BE2C (cell line): Measurements from ENCODE around the gene TNFSF11.

Experiments
- DNase-seq: peaks from one replicate; pipeline ENCODE4 v3.0.0-alpha.2; 2020
- H3K27me3 ChIP-seq: fragments of 250-450 bp; sonication (Bioruptor Pico); 2 replicates; pipeline ENCODE4 v1.5.1; 2020; ENCODE audit warnings: mild to moderate bottlenecking
- H3K36me3 ChIP-seq: fragments of 250-450 bp; sonication (Bioruptor Pico); 2 replicates; pipeline ENCODE4 v1.5.1; 2020; ENCODE audit warnings: mild to moderate bottlenecking
- H3K4me1 ChIP-seq: fragments of 250-450 bp; sonication (Bioruptor Pico); 2 replicates; pipeline ENCODE4 v1.5.1; 2020
- H3K4me3 ChIP-seq: 2 replicates; pipeline ENCODE4 v1.5.1; 2011; ENCODE audit warnings: low read depth, low read length
- H3K9me3 ChIP-seq: fragments of 250-450 bp; sonication (Bioruptor Pico); 2 replicates; pipeline ENCODE4 v1.5.1; 2020
- TF ChIP-seq, protein P1 (sequence below): IDR thresholded peaks from 2 replicates; pipeline ENCODE4 v1.5.1; 2012; ENCODE audit warnings: mild to moderate bottlenecking, low read depth, low read length

The TNFSF11 gene

DNA sequence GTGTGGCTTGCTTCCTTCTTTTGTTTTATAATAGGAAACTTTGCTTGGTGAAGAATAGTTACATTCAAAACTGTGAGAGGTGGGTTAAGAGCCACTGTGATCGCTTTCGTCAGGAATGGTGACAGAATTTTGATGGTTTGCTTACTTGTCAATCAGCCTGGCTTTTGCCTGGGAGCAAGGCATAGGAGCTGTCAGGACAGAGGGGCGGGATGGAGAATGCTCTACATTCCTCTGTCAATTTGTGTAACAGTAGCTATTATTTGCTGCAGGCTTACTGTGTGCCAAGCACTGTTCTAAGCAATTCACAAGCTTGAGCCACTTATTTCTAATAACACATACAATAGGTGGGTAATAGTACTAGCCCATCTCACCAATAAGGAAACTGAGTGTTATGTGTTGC, 28.1 kb upstream of the TNFSF11 start:
- no peaks in the 10 kb centered on the region for H3K4me1 ChIP-seq
- no peak overlapping the region for H3K4me3 ChIP-seq
- no peaks in the 10 kb centered on the region for H3K9me3 ChIP-seq
- no peak for DNase-seq
- TF ChIP-seq, protein P1, sequence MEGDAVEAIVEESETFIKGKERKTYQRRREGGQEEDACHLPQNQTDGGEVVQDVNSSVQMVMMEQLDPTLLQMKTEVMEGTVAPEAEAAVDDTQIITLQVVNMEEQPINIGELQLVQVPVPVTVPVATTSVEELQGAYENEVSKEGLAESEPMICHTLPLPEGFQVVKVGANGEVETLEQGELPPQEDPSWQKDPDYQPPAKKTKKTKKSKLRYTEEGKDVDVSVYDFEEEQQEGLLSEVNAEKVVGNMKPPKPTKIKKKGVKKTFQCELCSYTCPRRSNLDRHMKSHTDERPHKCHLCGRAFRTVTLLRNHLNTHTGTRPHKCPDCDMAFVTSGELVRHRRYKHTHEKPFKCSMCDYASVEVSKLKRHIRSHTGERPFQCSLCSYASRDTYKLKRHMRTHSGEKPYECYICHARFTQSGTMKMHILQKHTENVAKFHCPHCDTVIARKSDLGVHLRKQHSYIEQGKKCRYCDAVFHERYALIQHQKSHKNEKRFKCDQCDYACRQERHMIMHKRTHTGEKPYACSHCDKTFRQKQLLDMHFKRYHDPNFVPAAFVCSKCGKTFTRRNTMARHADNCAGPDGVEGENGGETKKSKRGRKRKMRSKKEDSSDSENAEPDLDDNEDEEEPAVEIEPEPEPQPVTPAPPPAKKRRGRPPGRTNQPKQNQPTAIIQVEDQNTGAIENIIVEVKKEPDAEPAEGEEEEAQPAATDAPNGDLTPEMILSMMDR = no peak
- H3K36me3 ChIP-seq = no peaks in the 10 kb centered on the region
- H3K27me3 ChIP-seq = no peaks in the 10 kb centered on the region; the same call in 1 of the 2 replicates

DNA sequence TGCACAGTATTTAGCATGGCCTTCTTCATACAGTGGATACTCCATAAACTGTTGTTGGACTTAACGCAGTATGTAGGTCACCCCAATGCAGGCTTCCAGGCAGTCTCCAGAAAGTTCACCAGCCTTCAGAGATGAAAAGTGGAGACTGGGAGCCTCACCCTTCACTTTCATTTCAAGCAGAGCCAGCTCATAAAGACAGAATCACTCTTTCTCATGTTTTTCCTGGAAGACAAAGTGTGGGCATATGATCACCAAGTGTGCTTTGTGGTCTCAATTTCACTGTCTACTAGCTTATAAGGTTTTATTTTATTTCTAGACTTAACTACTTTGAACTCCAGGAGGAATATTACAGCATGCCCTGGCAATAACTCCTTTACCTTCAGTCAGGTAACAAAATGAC, 26.3 kb upstream of the TNFSF11 start:
- no peaks in the 10 kb centered on the region for H3K9me3 ChIP-seq
- TF ChIP-seq, protein P1 = no peak
- no peaks in the 10 kb centered on the region for H3K4me1 ChIP-seq
- H3K27me3 ChIP-seq = no peaks in the 10 kb centered on the region; the same call in 1 of the 2 replicates
- H3K36me3 ChIP-seq = no peaks in the 10 kb centered on the region
- no peak for DNase-seq
- H3K4me3 ChIP-seq = no peak overlapping the region

DNA sequence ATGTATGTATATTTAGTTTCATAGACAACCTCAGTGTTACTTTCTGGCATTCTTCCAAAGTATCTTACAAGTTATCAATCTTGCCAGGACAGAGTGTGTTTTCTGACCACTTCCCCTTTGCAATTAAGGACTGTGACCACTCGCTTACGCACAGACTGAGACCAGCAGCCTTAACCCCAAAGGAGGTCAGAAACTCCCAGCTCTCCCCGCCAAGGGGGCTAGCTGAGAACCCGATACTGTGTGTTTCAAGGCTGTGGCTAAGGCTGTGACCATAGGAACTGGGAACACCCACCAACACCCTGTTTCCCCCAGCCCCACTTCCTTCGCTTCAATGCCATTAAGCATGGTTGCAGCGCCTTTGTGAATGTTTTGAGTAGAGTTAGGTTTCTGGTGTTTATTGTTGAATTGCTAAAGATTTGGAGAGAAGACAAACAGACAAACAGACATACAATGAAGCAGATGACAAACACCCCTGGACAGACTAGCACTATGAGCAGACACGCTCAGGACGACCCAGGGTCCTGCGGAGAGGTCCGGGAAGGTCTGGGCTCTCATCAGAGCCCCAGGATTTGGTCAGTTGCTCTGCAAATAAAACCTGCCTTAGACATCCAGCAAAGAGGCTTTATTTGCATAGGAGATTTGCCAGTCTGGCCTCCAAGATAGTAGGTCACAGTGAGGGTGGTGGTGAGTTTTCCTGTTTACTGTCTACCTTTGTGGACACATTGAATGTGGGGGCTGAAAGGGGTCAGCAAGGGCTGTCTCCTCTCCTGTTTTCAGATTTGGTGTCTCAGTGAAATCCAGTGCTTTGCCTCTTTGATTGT, 25.0 kb upstream of the TNFSF11 start:
- Histone ChIP-seq H3K4me1 (no peaks in the 10 kb centered on the region), H3K9me3 (no peaks in the 10 kb centered on the region), H3K27me3 (peaks cover 3% of the 10 kb centered on the region; the same call in 1 of the 2 replicates), H3K36me3 (no peaks in the 10 kb centered on the region), H3K4me3 (no peak overlapping the region)
- TF ChIP-seq, protein P1 = no peak
- no peak for DNase-seq

DNA sequence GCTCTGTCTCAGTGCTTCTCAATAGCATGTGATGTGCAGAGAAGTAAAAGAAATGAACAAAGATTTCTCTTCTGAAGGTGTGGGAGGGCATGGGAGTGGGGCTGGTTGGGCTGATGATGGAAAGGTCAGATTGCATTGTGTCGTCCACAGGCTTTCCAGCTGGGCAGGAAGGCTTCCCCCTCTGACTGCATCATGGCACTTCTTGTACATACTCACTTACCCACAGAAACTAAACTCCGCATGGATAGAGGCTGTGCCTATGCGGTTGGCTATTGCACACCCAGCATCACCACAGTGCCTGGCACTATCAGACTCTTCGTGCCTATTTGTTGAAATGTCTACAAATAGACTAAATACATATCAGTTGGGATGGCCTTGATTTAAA, 24.4 kb upstream of the TNFSF11 start:
- Histone ChIP-seq H3K9me3 (no peaks in the 10 kb centered on the region), H3K4me3 (no peak overlapping the region), H3K4me1 (no peaks in the 10 kb centered on the region), H3K27me3 (peaks cover 3% of the 10 kb centered on the region; the same call in 1 of the 2 replicates), H3K36me3 (no peaks in the 10 kb centered on the region)
- TF ChIP-seq, protein P1 = no peak
- DNase-seq = no peak

DNA sequence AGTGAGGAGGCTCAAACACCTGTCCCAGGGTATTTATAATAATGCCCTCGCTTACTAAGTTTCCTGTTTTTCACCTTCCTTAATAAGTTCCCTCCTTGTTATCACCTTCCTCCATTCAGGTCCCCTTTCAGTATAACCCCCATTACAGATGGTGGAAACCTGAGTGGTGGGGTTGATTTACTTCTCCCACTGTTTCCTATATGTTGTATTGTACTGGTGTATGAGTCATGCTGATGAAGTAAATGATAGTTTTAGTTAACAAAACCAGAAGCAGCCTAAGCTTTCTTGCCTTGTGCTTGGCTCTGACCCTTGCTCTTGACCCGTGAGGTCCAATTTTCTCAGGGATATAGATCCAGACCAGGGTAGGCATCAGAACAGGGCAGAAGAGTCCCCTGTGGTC, 22.3 kb upstream of the TNFSF11 start:
- Histone ChIP-seq H3K4me1 (no peaks in the 10 kb centered on the region), H3K36me3 (no peaks in the 10 kb centered on the region), H3K4me3 (no peak overlapping the region), H3K9me3 (no peaks in the 10 kb centered on the region), H3K27me3 (peaks cover 3% of the 10 kb centered on the region; the same call in 1 of the 2 replicates)
- DNase-seq = no peak
- TF ChIP-seq, protein P1 = no peak
